HG02759 (cell line): ENCODE data around the gene AEN.

ENCODE experiments used
- ATAC-seq: cut with Tn5 transposase; IDR thresholded peaks from one replicate; pipeline ENCODE4 v1.9.1; 2021; ENCODE audit warnings: mild to moderate bottlenecking, moderate library complexity; ENCODE audit not compliant: unreplicated experiment

Gene AEN

GRCh38 chr15:88620995-88621772 lies at the start of gene AEN:
Gene AEN, plus strand, starts transcription at chr15:88621340. Its CDS starts 4,870 bp downstream, at chr15:88626210.
- ATAC-seq: peak; percentile 96

- no peak for ATAC-seq
These were observed 49.3 kb upstream of the AEN start for GRCh38 chr15:88571852-88572259.

GRCh38 chr15:88574077-88574476 lies 47.1 kb upstream of the AEN start:
- ATAC-seq: no peak

GRCh38 chr15:88574655-88575054 lies 46.5 kb upstream of the AEN start:
- no peak for ATAC-seq

GRCh38 chr15:88579322-88579721 lies 41.8 kb upstream of the AEN start:
- ATAC-seq: no peak

- ATAC-seq: no peak
These were observed 40.6 kb upstream of the AEN start for GRCh38 chr15:88580532-88580931.

GRCh38 chr15:88586401-88587162 lies 34.6 kb upstream of the AEN start:
- no peak for ATAC-seq

GRCh38 chr15:88590759-88591158 lies 30.4 kb upstream of the AEN start:
- ATAC-seq: no peak

GRCh38 chr15:88591384-88591783 lies 29.8 kb upstream of the AEN start:
- ATAC-seq: no peak

- ATAC-seq: no peak
These were observed 17.3 kb upstream of the AEN start for GRCh38 chr15:88603885-88604284.

GRCh38 chr15:88604381-88605188 lies 16.6 kb upstream of the AEN start:
- ATAC-seq: no peak

- ATAC-seq: no peak
These were observed 15.7 kb upstream of the AEN start for GRCh38 chr15:88605189-88606069.

GRCh38 chr15:88606070-88606794 lies 14.9 kb upstream of the AEN start:
- ATAC-seq: no peak

GRCh38 chr15:88607951-88608350 lies 13.2 kb upstream of the AEN start:
- no peak for ATAC-seq

GRCh38 chr15:88608607-88609181 lies 12.4 kb upstream of the AEN start:
- no peak for ATAC-seq

GRCh38 chr15:88609344-88610090 lies 11.6 kb upstream of the AEN start:
- ATAC-seq: no peak

GRCh38 chr15:88610701-88611231 lies 10.4 kb upstream of the AEN start:
- ATAC-seq: no peak

- ATAC-seq: no peak
These were observed 8.8 kb upstream of the AEN start for GRCh38 chr15:88612186-88612796.
